HepG2 (cell line): ENCODE results near the gene SKIDA1. TPM values are rescaled to one million over a fixed set of nuclear protein-coding genes. Genes with fewer than 3 reads are reported as not detected.

Experiments used
- MYC ChIP-seq: sonication (generic); formaldehyde crosslinking; IDR thresholded peaks from 2 replicates; pipeline ENCODE4 v1.9.0; 2021; ENCODE audit warnings: missing genetic modification reagents, borderline replicate concordance
- PPARG ChIP-seq: conservative IDR thresholded peaks from 2 replicates; pipeline ENCODE4 v1.6.1; 2016; ENCODE audit warnings: missing biosample characterization, missing genetic modification reagents
- RFX3 ChIP-seq: IDR thresholded peaks from 2 replicates; pipeline ENCODE4 v1.6.1; 2016; ENCODE audit warnings: missing biosample characterization, missing genetic modification reagents
- SALL2 ChIP-seq: sonication (generic); formaldehyde crosslinking; IDR thresholded peaks from 2 replicates; pipeline ENCODE4 v1.8.1; 2023; ENCODE audit warnings: mild to moderate bottlenecking, missing genetic modification reagents, inconsistent platforms
- SNAPC4 ChIP-seq: sonication (generic); formaldehyde crosslinking; IDR thresholded peaks from 2 replicates; pipeline ENCODE4 v1.4.0; 2020; ENCODE audit warnings: mild to moderate bottlenecking, missing genetic modification reagents
- SNAPC5 ChIP-seq: sonication (generic); formaldehyde crosslinking; IDR thresholded peaks from 2 replicates; pipeline ENCODE4 v1.8.1; 2023; ENCODE audit warnings: mild to moderate bottlenecking, missing genetic modification reagents, borderline replicate concordance
- TFE3 ChIP-seq: IDR thresholded peaks from 2 replicates; pipeline ENCODE4 v1.6.1; 2016
- ZBTB8A ChIP-seq: sonication (generic); formaldehyde crosslinking; IDR thresholded peaks from 2 replicates; pipeline ENCODE4 v1.4.0; 2020; ENCODE audit warnings: mild to moderate bottlenecking, low read depth, missing genetic modification reagents, borderline replicate concordance
- ZNF10 ChIP-seq: sonication (generic); formaldehyde crosslinking; IDR thresholded peaks from 2 replicates; pipeline ENCODE4 v1.4.0; 2020; ENCODE audit warnings: mild to moderate bottlenecking, low read depth, missing genetic modification reagents, borderline replicate concordance
- ZNF335 ChIP-seq: sonication (generic); formaldehyde crosslinking; IDR thresholded peaks from 2 replicates; pipeline ENCODE4 v1.4.0; 2020; ENCODE audit warnings: missing genetic modification reagents
- ZNF414 ChIP-seq: sonication (generic); formaldehyde crosslinking; IDR thresholded peaks from 2 replicates; pipeline ENCODE4 v1.5.0; 2020; ENCODE audit warnings: missing genetic modification reagents
- ZNF616 ChIP-seq: sonication (generic); formaldehyde crosslinking; IDR thresholded peaks from 2 replicates; pipeline ENCODE4 v1.5.0; 2020; ENCODE audit warnings: low read depth, mild to moderate bottlenecking, missing genetic modification reagents
- ZUFSP ChIP-seq: sonication (generic); formaldehyde crosslinking; IDR thresholded peaks from 2 replicates; pipeline ENCODE4 v1.9.0; 2021; ENCODE audit warnings: missing genetic modification reagents, mild to moderate bottlenecking, borderline replicate concordance
- polyA plus RNA-seq, 8 experiments: library from polyadenylated mRNA; depleted of rRNA in 3 of 8; stranded (reverse) in 7 of 8; unstranded in 1 of 8; fragments of >200 nt; fragmentation: Illumina TruSeq in 4 of 8; extraction: Trizol in 4 of 8; gene quantifications; 2 replicates each; pipeline versions ENCODE4 v1.2.1 to v1.2.3, GENCODE V29; 2011 to 2016; ENCODE audit warnings: low read depth in 4 of 8, missing spikeins in 1 of 8, mixed read lengths in 1 of 8; ENCODE audit not compliant: insufficient read depth in 1 of 8
- total RNA-seq, 5 experiments: library from RNA; depleted of rRNA; stranded (reverse); fragments of >200 nt; fragmentation: Illumina TruSeq; extraction: Trizol; gene quantifications; 2 replicates each; pipeline ENCODE4 v1.2.3, GENCODE V29; 2016; ENCODE audit warnings: low read depth in 1 of 5
- TF ChIP-seq, protein P1 (sequence below): sonication (generic); formaldehyde crosslinking; IDR thresholded peaks from 2 replicates; pipeline ENCODE4 v1.4.0; 2020; ENCODE audit warnings: low read depth, mild to moderate bottlenecking, missing genetic modification reagents

Gene SKIDA1
- total and polyA plus RNA-seq, 2 of the 13 experiments (the other 11 are each of a cell fraction or from before 2014, with no cell fraction given), result 0.73 to 1.5 TPM

DNA sequence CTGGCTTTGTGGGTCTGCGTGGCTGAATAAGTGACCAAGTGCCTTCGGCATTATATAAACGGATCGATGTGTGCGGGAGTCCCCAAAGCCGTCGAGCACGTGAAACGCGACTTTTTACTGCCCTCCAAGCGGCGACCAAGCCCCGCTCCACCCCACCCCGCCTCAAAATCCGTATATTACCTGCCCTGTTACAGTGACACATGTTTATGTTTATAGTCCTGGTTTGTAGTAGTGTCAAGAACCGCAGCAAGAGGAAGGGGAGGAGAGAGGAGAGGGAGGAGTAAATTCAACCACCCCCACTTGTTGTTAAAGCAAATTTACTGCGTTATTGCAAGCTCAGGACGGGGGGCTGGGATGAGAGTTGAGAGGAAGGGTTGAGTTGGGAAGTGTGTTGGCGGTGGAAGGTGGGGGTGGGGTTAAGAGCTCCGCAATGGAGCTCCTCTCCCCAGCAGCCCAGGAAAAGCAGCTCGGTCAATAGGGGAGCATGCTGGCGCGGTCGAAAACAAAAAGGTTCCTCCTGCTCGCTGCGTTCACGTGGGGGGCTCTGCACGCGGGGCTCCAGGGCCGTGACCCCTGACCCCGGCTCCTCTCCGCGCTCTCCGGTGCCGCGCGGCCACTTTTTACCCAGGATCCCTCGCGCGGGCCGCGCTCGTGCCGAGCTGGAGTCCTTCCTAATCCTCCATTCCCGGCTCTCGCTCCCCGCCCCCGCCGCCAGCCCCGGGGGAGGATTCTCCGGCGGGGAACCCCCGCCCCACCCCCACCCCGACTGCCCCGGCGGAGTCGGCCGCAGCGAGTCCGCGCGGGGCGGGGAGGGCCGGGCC lies at the start of gene SKIDA1 (continued):
- TF ChIP-seq SNAPC4 (CRISPR knock-in tag) (peak; percentile 94), ZNF616 (CRISPR knock-in tag) (no peak; the same call in none of the 2 replicates), SNAPC5 (CRISPR knock-in tag) (peak; percentile 40; the same call in 1 of the 2 replicates), ZBTB8A (CRISPR knock-in tag) (no peak), PPARG (CRISPR knock-in tag) (peak; percentile 77; the same call in 1 of the 2 replicates), ZUFSP (CRISPR knock-in tag) (no peak), ZNF335 (CRISPR knock-in tag) (peak; percentile 47; the same call in 1 of the 2 replicates), SALL2 (CRISPR knock-in tag) (0 out of 2 replicates have a peak, but pooled peaks have one; percentile 9), MYC (CRISPR knock-in tag) (peak; percentile 95), ZNF10 (CRISPR knock-in tag) (0 out of 2 replicates have a peak, but pooled peaks have one; percentile 23), TFE3 (CRISPR knock-in tag) (peak; percentile 77), RFX3 (CRISPR knock-in tag) (no peak), ZNF414 (peak; percentile 71)
- TF ChIP-seq, protein P1, sequence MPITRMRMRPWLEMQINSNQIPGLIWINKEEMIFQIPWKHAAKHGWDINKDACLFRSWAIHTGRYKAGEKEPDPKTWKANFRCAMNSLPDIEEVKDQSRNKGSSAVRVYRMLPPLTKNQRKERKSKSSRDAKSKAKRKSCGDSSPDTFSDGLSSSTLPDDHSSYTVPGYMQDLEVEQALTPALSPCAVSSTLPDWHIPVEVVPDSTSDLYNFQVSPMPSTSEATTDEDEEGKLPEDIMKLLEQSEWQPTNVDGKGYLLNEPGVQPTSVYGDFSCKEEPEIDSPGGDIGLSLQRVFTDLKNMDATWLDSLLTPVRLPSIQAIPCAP, result 0 out of 2 replicates have a peak, but pooled peaks have one; percentile 31
